HEK293 (cell line): Measurements from ENCODE around the gene OSCP1.
A peak's percentile ranks its signal among the peaks of the same experiment; 100 is the strongest.

ENCODE experiments used
- CTCF ChIA-PET: fragments of 350-600 bp; formaldehyde crosslinking; extraction: SDS; loops from one replicate; lab custom pipeline; 2021; ENCODE audit warnings: antibody characterized with exemption; lab: Yijun Ruan, JAX
- POLR2A ChIA-PET: fragments of 300-600 bp; formaldehyde crosslinking; extraction: SDS; loops from one replicate; lab custom pipeline; 2020; ENCODE audit warnings: antibody characterized with exemption, inconsistent platforms; lab: Yijun Ruan, JAX
- H3K27ac ChIP-seq: fragments of 200-500 bp; sonication (Bioruptor generic); 2 replicates; pipeline ENCODE4 v1.5.1; 2014; ENCODE audit warnings: low read depth, low read length, control low read depth, inconsistent platforms; ENCODE audit errors: extremely low read depth
- H3K36me3 ChIP-seq, 2 experiments: fragments of 200-500 bp in 1 of 2; sonication (Bioruptor generic) in 1 of 2; 1 replicate in 1 of 2; 2 replicates in 1 of 2; pipeline ENCODE4 v1.5.1; 2014 to 2017; ENCODE audit warnings: inconsistent platforms in 2 of 2, low read length in 2 of 2; ENCODE audit not compliant: control insufficient read depth in 2 of 2, insufficient read depth in 1 of 2
- H3K4me1 ChIP-seq: fragments of 200-500 bp; sonication (Bioruptor generic); 2 replicates; pipeline ENCODE4 v1.5.1; 2014; ENCODE audit warnings: mild to moderate bottlenecking, low read length, inconsistent platforms; ENCODE audit not compliant: control insufficient read depth, insufficient read depth
- H3K4me3 ChIP-seq: 2 replicates; pipeline ENCODE4 v1.5.1; 2011; ENCODE audit warnings: low read depth, mild to moderate bottlenecking, control low read depth, low read length, moderate library complexity
- H3K9me3 ChIP-seq: fragments of 200-500 bp; sonication (Bioruptor generic); 2 replicates; pipeline ENCODE4 v1.5.1; 2014; ENCODE audit warnings: low read depth, low read length, inconsistent platforms; ENCODE audit not compliant: control insufficient read depth, insufficient read depth
- HOXD13 ChIP-seq: sonication (generic); formaldehyde crosslinking; IDR thresholded peaks from 2 replicates; pipeline ENCODE4 v1.8.0; 2022; ENCODE audit warnings: missing genetic modification reagents, borderline replicate concordance
- KLF1 ChIP-seq: fragments of 450-650 bp; formaldehyde crosslinking; IDR thresholded peaks from 2 replicates; pipeline ENCODE4 v1.5.1; 2016; ENCODE audit warnings: missing biosample characterization, missing genetic modification characterization
- MEIS1 ChIP-seq: sonication (generic); formaldehyde crosslinking; IDR thresholded peaks from 2 replicates; pipeline ENCODE4 v1.8.1; 2022; ENCODE audit warnings: missing genetic modification reagents, mild to moderate bottlenecking, borderline replicate concordance
- SCRT2 ChIP-seq: fragments of 450-650 bp; formaldehyde crosslinking; IDR thresholded peaks from 2 replicates; pipeline ENCODE4 v1.5.1; 2016; ENCODE audit warnings: missing biosample characterization, missing genetic modification characterization
- SP7 ChIP-seq: fragments of 450-650 bp; formaldehyde crosslinking; IDR thresholded peaks from 2 replicates; pipeline ENCODE4 v1.5.1; 2016; ENCODE audit warnings: missing biosample characterization, missing genetic modification characterization
- ZNF174 ChIP-seq: fragments of 450-650 bp; formaldehyde crosslinking; IDR thresholded peaks from 2 replicates; pipeline ENCODE4 v1.5.0; 2017; ENCODE audit warnings: missing biosample characterization, mild to moderate bottlenecking, missing genetic modification characterization
- ZNF202 ChIP-seq: fragments of 450-650 bp; formaldehyde crosslinking; IDR thresholded peaks from 2 replicates; pipeline ENCODE4 v1.5.1; 2016; ENCODE audit warnings: missing biosample characterization, missing genetic modification characterization, borderline replicate concordance
- ZNF366 ChIP-seq: fragments of 450-650 bp; formaldehyde crosslinking; conservative IDR thresholded peaks from 2 replicates; pipeline ENCODE4 v1.5.1; 2016; ENCODE audit warnings: missing biosample characterization, missing genetic modification characterization
- ZNF548 ChIP-seq: fragments of 450-650 bp; formaldehyde crosslinking; IDR thresholded peaks from 2 replicates; pipeline ENCODE4 v1.5.1; 2016; ENCODE audit warnings: missing biosample characterization, missing genetic modification characterization
- ZNF660 ChIP-seq: fragments of 450-650 bp; IDR thresholded peaks from 2 replicates; pipeline ENCODE4 v1.5.1; 2018; ENCODE audit warnings: missing biosample characterization, mild to moderate bottlenecking, missing genetic modification characterization
- ZNF776 ChIP-seq: fragments of 450-650 bp; formaldehyde crosslinking; IDR thresholded peaks from 2 replicates; pipeline ENCODE4 v1.5.0; 2017; ENCODE audit warnings: missing biosample characterization, missing genetic modification characterization, borderline replicate concordance
- ZNF791 ChIP-seq: fragments of 450-650 bp; formaldehyde crosslinking; IDR thresholded peaks from 2 replicates; pipeline ENCODE4 v1.5.1; 2016; ENCODE audit warnings: missing biosample characterization, missing genetic modification characterization
- TF ChIP-seq, protein P1 (sequence below): fragments of 450-650 bp; IDR thresholded peaks from 2 replicates; pipeline ENCODE4 v1.5.1; 2018; ENCODE audit warnings: missing biosample characterization, missing genetic modification characterization
- TF ChIP-seq, protein P2 (sequence below): fragments of 450-650 bp; formaldehyde crosslinking; IDR thresholded peaks from 2 replicates; pipeline ENCODE4 v1.5.1; 2016; ENCODE audit warnings: missing biosample characterization, missing genetic modification characterization
- TF ChIP-seq, protein P3 (sequence below): fragments of 450-650 bp; formaldehyde crosslinking; IDR thresholded peaks from 2 replicates; pipeline ENCODE4 v1.5.1; 2016; ENCODE audit warnings: missing biosample characterization, missing genetic modification characterization

Gene OSCP1

DNA sequence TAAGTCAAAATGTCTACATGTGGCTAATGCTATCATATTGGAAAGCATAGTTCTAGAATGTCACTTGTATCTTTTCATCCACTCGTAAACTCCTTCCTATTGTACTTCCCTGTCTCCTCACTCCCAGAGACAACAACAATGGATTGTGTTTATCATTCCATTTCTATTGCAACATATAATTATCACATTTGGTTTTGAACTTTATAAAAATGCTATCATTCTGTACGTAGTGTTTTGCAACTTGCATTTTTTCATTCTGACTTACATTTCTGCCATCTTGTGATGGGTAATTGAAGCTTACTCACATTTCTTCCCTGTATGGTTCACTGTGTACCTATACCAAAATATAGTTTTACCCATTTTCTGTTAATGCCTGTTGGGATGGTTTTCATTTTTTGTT is 47.0 kb upstream of the OSCP1 start:
- no peaks in the 10 kb centered on the region for H3K9me3 ChIP-seq
- TF ChIP-seq, protein P1, sequence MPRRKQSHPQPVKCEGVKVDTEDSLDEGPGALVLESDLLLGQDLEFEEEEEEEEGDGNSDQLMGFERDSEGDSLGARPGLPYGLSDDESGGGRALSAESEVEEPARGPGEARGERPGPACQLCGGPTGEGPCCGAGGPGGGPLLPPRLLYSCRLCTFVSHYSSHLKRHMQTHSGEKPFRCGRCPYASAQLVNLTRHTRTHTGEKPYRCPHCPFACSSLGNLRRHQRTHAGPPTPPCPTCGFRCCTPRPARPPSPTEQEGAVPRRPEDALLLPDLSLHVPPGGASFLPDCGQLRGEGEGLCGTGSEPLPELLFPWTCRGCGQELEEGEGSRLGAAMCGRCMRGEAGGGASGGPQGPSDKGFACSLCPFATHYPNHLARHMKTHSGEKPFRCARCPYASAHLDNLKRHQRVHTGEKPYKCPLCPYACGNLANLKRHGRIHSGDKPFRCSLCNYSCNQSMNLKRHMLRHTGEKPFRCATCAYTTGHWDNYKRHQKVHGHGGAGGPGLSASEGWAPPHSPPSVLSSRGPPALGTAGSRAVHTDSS = no peak
- TF ChIP-seq SP7 (tag by site-specific recombination) = peak; percentile 33; the same call in 1 of the 2 replicates
- no peak overlapping the region for H3K4me3 ChIP-seq
- ChIA-PET POLR2A (no interaction called here), CTCF (interaction anchor here (0.5 to 3.5 kb wide), 2 partner anchors 19 to 207 kb away, joined by 4 to 18 read pairs; no protein-coding TSS in a partner anchor)
- H3K27ac ChIP-seq = no peak overlapping the region
- no peaks in the 10 kb centered on the region for H3K4me1 ChIP-seq
- no peaks in the 10 kb centered on the region for H3K36me3 ChIP-seq

DNA sequence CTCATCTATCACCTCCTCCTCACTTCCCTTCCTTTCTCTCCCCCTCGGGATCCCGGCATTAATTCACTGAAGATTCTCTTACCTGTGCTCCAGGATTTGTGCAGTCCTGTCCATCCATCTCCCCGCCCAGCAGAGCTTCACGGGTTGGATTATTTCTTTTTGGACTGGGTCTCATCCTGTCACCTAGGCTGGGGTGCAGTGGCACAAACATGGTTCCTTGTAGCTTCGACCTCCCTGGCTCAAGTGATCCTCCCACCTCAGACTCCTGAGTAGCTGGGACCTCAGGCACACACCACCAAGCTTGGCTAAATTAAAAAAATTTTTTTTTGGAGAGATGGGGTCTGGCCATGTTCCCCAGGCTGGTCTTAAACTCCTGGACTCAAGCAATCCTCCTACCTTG is 44.7 kb upstream of the OSCP1 start:
- TF ChIP-seq KLF1 (no peak), ZNF202 (tag by site-specific recombination) (no peak)
- TF ChIP-seq, protein P2, sequence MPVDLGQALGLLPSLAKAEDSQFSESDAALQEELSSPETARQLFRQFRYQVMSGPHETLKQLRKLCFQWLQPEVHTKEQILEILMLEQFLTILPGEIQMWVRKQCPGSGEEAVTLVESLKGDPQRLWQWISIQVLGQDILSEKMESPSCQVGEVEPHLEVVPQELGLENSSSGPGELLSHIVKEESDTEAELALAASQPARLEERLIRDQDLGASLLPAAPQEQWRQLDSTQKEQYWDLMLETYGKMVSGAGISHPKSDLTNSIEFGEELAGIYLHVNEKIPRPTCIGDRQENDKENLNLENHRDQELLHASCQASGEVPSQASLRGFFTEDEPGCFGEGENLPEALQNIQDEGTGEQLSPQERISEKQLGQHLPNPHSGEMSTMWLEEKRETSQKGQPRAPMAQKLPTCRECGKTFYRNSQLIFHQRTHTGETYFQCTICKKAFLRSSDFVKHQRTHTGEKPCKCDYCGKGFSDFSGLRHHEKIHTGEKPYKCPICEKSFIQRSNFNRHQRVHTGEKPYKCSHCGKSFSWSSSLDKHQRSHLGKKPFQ (tag by site-specific recombination) = no peak
- ChIA-PET CTCF (no interaction called here), POLR2A (no interaction called here)

DNA sequence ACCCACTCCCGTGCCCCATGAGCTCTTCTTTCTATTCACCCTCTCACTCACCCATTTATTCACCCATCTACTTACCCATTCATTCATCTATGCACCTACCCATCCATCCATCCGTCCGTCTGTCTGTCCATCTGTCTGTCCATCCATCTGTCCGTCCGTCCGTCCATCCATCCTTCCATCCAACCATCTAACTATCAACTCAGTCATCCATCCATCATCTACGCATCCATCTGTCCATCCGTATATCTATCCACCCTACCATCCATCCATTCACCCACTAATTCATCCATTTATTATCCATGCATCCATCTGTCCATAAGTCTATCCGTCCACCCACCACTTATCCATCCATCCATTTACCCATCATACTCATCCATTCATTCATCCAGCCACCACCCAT is 43.3 kb upstream of the OSCP1 start:
- H3K4me3 ChIP-seq = no peak overlapping the region
- no peak for TF ChIP-seq SCRT2
- no peak for TF ChIP-seq ZNF174 (tag by site-specific recombination)
- TF ChIP-seq ZNF660 = no peak
- TF ChIP-seq, protein P3, sequence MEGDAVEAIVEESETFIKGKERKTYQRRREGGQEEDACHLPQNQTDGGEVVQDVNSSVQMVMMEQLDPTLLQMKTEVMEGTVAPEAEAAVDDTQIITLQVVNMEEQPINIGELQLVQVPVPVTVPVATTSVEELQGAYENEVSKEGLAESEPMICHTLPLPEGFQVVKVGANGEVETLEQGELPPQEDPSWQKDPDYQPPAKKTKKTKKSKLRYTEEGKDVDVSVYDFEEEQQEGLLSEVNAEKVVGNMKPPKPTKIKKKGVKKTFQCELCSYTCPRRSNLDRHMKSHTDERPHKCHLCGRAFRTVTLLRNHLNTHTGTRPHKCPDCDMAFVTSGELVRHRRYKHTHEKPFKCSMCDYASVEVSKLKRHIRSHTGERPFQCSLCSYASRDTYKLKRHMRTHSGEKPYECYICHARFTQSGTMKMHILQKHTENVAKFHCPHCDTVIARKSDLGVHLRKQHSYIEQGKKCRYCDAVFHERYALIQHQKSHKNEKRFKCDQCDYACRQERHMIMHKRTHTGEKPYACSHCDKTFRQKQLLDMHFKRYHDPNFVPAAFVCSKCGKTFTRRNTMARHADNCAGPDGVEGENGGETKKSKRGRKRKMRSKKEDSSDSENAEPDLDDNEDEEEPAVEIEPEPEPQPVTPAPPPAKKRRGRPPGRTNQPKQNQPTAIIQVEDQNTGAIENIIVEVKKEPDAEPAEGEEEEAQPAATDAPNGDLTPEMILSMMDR (tag by site-specific recombination) = no peak
- TF ChIP-seq MEIS1 = no peak
- no peak for TF ChIP-seq ZNF791 (tag by site-specific recombination)
- peak; percentile 91 for TF ChIP-seq ZNF366 (tag by site-specific recombination)
- no peak for TF ChIP-seq HOXD13 (CRISPR knock-in tag)
- no peak for TF ChIP-seq ZNF548 (tag by site-specific recombination)
- 0 out of 2 replicates have a peak, but pooled peaks have one; percentile 25 for TF ChIP-seq ZNF776 (tag by site-specific recombination)
- H3K4me1 ChIP-seq = no peaks in the 10 kb centered on the region
- no peaks in the 10 kb centered on the region for H3K36me3 ChIP-seq
- H3K9me3 ChIP-seq = no peaks in the 10 kb centered on the region
- CTCF ChIA-PET = interaction anchor here (0.6 to 1.9 kb wide), 3 partner anchors 23 to 445 kb away, joined by 3 to 10 read pairs (median 3); no protein-coding TSS in a partner anchor
- no peak overlapping the region for H3K27ac ChIP-seq
- POLR2A ChIA-PET = no interaction called here

More for the DNA sequence above, 44.7 kb upstream of the OSCP1 start:
- Histone ChIP-seq H3K4me1 (no peaks in the 10 kb centered on the region), H3K4me3 (no peak overlapping the region), H3K27ac (no peak overlapping the region), H3K9me3 (no peaks in the 10 kb centered on the region), H3K36me3 (no peaks in the 10 kb centered on the region)
